ENCODE data around the gene SLC10A3.

DNA sequence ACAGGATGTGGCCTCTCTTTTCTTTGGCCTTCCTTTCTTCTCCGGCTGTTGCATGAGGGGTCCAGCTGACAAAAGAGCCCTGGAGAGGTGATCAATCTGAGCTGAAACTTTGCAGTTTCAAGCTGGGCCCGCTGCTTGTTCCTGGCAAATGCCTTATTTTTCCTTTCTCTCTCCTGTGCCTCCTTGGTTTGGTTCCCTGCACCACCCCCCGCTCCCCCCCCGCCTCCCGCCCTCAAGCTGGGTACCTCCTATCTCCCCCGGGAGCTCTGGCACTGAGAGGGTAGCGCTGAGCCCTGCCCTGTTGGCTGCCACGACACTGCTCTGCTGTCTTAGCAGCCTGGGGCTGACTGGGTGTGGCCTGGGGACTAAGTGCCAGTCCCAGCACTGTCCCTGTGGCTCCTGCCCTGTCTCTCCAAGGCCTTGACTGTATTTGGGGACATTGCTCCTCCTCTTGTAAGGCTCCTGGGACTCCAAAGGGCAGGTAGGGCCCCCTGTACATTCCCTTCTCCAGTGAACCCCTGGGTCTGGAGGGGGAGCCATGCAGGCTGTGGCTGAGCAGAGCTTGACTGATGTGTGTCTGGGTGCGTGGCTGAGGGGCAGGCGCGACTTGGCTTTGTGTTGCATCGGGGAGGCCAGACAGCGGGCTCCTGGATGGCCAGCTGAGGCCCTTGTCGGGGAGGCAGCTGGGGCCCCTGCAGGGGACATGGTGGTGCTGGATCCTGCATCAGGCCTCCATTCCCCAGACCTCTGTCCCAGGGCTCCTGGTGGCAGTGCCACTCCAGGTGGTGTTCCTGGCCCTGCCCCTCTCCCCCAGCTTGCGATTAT is 31.3 kb downstream of the SLC10A3 start:
- TF ChIP-seq, protein P1, sequence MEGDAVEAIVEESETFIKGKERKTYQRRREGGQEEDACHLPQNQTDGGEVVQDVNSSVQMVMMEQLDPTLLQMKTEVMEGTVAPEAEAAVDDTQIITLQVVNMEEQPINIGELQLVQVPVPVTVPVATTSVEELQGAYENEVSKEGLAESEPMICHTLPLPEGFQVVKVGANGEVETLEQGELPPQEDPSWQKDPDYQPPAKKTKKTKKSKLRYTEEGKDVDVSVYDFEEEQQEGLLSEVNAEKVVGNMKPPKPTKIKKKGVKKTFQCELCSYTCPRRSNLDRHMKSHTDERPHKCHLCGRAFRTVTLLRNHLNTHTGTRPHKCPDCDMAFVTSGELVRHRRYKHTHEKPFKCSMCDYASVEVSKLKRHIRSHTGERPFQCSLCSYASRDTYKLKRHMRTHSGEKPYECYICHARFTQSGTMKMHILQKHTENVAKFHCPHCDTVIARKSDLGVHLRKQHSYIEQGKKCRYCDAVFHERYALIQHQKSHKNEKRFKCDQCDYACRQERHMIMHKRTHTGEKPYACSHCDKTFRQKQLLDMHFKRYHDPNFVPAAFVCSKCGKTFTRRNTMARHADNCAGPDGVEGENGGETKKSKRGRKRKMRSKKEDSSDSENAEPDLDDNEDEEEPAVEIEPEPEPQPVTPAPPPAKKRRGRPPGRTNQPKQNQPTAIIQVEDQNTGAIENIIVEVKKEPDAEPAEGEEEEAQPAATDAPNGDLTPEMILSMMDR (IDR thresholded peaks at IDR 0.05) = no peak
- TF ChIP-seq POLR2A (IDR thresholded peaks at IDR 0.05) = no peak

Measured in testis (tissue), 2 donors.